Measurements from ENCODE around the gene CXCL3.

DNA sequence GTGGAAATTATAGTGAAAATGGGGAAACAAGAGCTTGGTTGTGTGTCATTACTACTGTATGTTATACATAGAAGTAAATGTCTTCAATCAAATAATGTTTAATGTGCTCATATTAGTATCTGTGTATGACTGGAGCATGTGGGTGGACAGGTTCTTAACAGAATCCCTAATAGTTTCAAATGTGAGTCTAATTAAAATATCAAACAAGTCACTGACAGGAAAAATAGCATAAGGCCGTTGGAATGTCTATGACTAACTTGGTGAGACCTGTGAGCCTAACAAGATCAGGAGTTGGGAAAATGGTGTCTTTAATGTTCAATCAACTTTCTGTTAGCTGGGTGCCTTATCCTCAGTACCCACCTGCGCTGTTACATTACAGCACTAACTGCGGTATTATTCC lies 6.2 kb upstream of the CXCL3 start:
- TF ChIP-seq, protein P1, sequence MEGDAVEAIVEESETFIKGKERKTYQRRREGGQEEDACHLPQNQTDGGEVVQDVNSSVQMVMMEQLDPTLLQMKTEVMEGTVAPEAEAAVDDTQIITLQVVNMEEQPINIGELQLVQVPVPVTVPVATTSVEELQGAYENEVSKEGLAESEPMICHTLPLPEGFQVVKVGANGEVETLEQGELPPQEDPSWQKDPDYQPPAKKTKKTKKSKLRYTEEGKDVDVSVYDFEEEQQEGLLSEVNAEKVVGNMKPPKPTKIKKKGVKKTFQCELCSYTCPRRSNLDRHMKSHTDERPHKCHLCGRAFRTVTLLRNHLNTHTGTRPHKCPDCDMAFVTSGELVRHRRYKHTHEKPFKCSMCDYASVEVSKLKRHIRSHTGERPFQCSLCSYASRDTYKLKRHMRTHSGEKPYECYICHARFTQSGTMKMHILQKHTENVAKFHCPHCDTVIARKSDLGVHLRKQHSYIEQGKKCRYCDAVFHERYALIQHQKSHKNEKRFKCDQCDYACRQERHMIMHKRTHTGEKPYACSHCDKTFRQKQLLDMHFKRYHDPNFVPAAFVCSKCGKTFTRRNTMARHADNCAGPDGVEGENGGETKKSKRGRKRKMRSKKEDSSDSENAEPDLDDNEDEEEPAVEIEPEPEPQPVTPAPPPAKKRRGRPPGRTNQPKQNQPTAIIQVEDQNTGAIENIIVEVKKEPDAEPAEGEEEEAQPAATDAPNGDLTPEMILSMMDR (IDR thresholded peaks at IDR 0.05): no peak
- no peak for TF ChIP-seq POLR2A (IDR thresholded peaks at IDR 0.05)
